ENCODE results near the gene GADD45A. TPM values are rescaled to one million over a fixed set of nuclear protein-coding genes. Genes with fewer than 3 reads are reported as not detected.

Gene GADD45A
- polyA plus RNA-seq, 2 of the 4 experiments (the other 2 are of a cell fraction): 36.0 to 44.7 TPM

- H3K4me2 ChIP-seq: peak overlapping the region; percentile 42
- DNase-seq (ENCODE audit: low read depth in 1 of 2, low spot score in 1 of 2) (peak in 1 of 2 experiments; percentile 51), FAIRE-seq (no peak), ATAC-seq (peak in 1 of 2 experiments; percentile 69; a peak in 3 of 6 replicates)
- peaks cover 62% of the 10 kb centered on the region for H3K4me1 ChIP-seq
- 50% methylated on average over 3 of the region's 3 CpGs for WGBS (ENCODE audit: missing lambda C conversion rate)
- peak overlapping the region; percentile 61 to 67 for H3K27ac ChIP-seq
- ChIA-PET CTCF (no interaction called here), POLR2A (interaction anchor here (0.5 kb wide), 1 partner anchor 26 kb away, joined by 4 read pairs; no protein-coding TSS in a partner anchor)
- H3K4me3 ChIP-seq: no peak overlapping the region
- no peaks in the 10 kb centered on the region for H3K9me3 ChIP-seq
- TF ChIP-seq ZSCAN20 (CRISPR knock-in tag; IDR thresholded peaks at IDR 0.05): no peak
Measured at GRCh38 chr1:67724928-67725560, 40.0 kb downstream of the GADD45A start.

- Histone ChIP-seq H3K4me3 (no peak overlapping the region), H3K9me3 (no peaks in the 10 kb centered on the region), H3K4me2 (no peak overlapping the region), H3K4me1 (peaks cover 50% of the 10 kb centered on the region), H3K27ac (peak overlapping the region in 1 of 2 experiments; percentile 61; a peak in 1 of 6 replicates)
- DNase-seq (ENCODE audit: low read depth in 1 of 2, low spot score in 1 of 2): no peak
- no peak for TF ChIP-seq RAD21 (conservative IDR thresholded peaks at IDR 0.05 in 1 of 2, IDR thresholded peaks at IDR 0.05 in 1 of 2)
- TF ChIP-seq CBX8 (IDR thresholded peaks at IDR 0.05): no peak
- no peak for TF ChIP-seq FOSB (CRISPR knock-in tag; IDR thresholded peaks at IDR 0.05)
- no peak for TF ChIP-seq KDM1A (IDR thresholded peaks at IDR 0.05; ENCODE audit: low read depth)
- no peak for TF ChIP-seq CHD4 (IDR thresholded peaks at IDR 0.05; ENCODE audit: borderline replicate concordance)
- no peak for TF ChIP-seq NPAS2 (CRISPR knock-in tag; IDR thresholded peaks at IDR 0.05; ENCODE audit: borderline replicate concordance)
- no peak for TF ChIP-seq EHF (CRISPR knock-in tag; IDR thresholded peaks at IDR 0.05)
- no peak for TF ChIP-seq NR3C1 (IDR thresholded peaks at IDR 0.05)
- no peak for TF ChIP-seq PBX3 (IDR thresholded peaks at IDR 0.05)
- TF ChIP-seq MYC (IDR thresholded peaks at IDR 0.05; ENCODE audit: borderline replicate concordance, low read length): no peak
- no peak for TF ChIP-seq FOSL2 (IDR thresholded peaks at IDR 0.05)
- no peak for TF ChIP-seq FOSL2 (CRISPR knock-in tag; IDR thresholded peaks at IDR 0.05)
- CTCF ChIA-PET: no interaction called here
- POLR2A ChIA-PET: no interaction called here
- no peak for FAIRE-seq
- no peak for ATAC-seq
Measured at GRCh38 chr1:67726224-67726623, 41.2 kb downstream of the GADD45A start.

GRCh38 chr1:67729872-67730271 is 44.9 kb downstream of the GADD45A start:
- no peak overlapping the region for H3K4me2 ChIP-seq
- ATAC-seq (no peak), FAIRE-seq (no peak), DNase-seq (ENCODE audit: low read depth in 1 of 2, low spot score in 1 of 2) (no peak)
- ChIA-PET POLR2A (no interaction called here), CTCF (interaction anchor here (0.6 to 1.2 kb wide), 2 partner anchors 11 to 31 kb away, joined by 3 read pairs; no protein-coding TSS in a partner anchor)
- H3K9me3 ChIP-seq: no peaks in the 10 kb centered on the region
- no peak overlapping the region for H3K4me3 ChIP-seq
- H3K4me1 ChIP-seq: peaks cover 18% of the 10 kb centered on the region
- 81% methylated on average over 2 of the region's 2 CpGs for WGBS (ENCODE audit: missing lambda C conversion rate)
- TF ChIP-seq NPAS2 (CRISPR knock-in tag; IDR thresholded peaks at IDR 0.05; ENCODE audit: borderline replicate concordance) (no peak), ELK1 (IDR thresholded peaks at IDR 0.05; ENCODE audit: low read depth, low read length) (no peak), KDM1A (IDR thresholded peaks at IDR 0.05; ENCODE audit: low read depth) (no peak), HOXB13 (CRISPR knock-in tag; IDR thresholded peaks at IDR 0.05; ENCODE audit: low read depth) (no peak), RAD21 (conservative IDR thresholded peaks at IDR 0.05 in 1 of 2, IDR thresholded peaks at IDR 0.05 in 1 of 2) (no peak), BCL3 (IDR thresholded peaks at IDR 0.05) (no peak), HOXA7 (CRISPR knock-in tag; IDR thresholded peaks at IDR 0.05) (no peak), ZSCAN20 (CRISPR knock-in tag; IDR thresholded peaks at IDR 0.05) (no peak), RARB (CRISPR knock-in tag; IDR thresholded peaks at IDR 0.05) (no peak), CHD2 (IDR thresholded peaks at IDR 0.05; ENCODE audit: low read length, partially characterized antibody) (no peak), ZNF302 (CRISPR knock-in tag; IDR thresholded peaks at IDR 0.05) (no peak), KDM5A (IDR thresholded peaks at IDR 0.05) (no peak), POLR2AphosphoS2 (conservative IDR thresholded peaks at IDR 0.05; ENCODE audit: low read length) (no peak), EHMT2 (IDR thresholded peaks at IDR 0.05; ENCODE audit: low read depth) (no peak), HMGXB4 (CRISPR knock-in tag; IDR thresholded peaks at IDR 0.05; ENCODE audit: borderline replicate concordance) (no peak), JUN (IDR thresholded peaks at IDR 0.05) (no peak), MAX (IDR thresholded peaks at IDR 0.05) (no peak), HDAC2 (IDR thresholded peaks at IDR 0.05) (no peak), ZFP36 (IDR thresholded peaks at IDR 0.05; ENCODE audit: borderline replicate concordance, partially characterized antibody) (no peak)
- no peak overlapping the region for H3K27ac ChIP-seq

Measured in A549 (cell line).